ENCODE data around the gene CDK15.
"Not testable (repeated sequence)": the region's sequence is repeated elsewhere in the genome, so short reads cannot be mapped to it uniquely, and the experiment has no call there.

Gene CDK15

GRCh38 chr2:201806442-201807170 lies at the start of gene CDK15:
TSS of gene CDK15 (plus strand) at chr2:201806537. CDS start at chr2:201806665, 128 bp downstream.
- peak in 1 of 2 experiments; percentile 46 for DNase-seq

GRCh38 chr2:201758234-201758633 lies 48.1 kb upstream of the CDK15 start:
- no peak for DNase-seq

- DNase-seq: no peak
These were observed 47.5 kb upstream of the CDK15 start for GRCh38 chr2:201758873-201759272.

GRCh38 chr2:201759567-201759966 lies 46.8 kb upstream of the CDK15 start:
- no peak for DNase-seq

- DNase-seq: no peak
These were observed 45.2 kb upstream of the CDK15 start for GRCh38 chr2:201761101-201761500.

- not testable (repeated sequence) for DNase-seq
These were observed 41.9 kb upstream of the CDK15 start for GRCh38 chr2:201764469-201764868.

- no peak for DNase-seq
These were observed 40.5 kb upstream of the CDK15 start for GRCh38 chr2:201765799-201766198.

- no peak for DNase-seq
These were observed 37.4 kb upstream of the CDK15 start for GRCh38 chr2:201768918-201769317.

GRCh38 chr2:201769666-201770373 lies 36.5 kb upstream of the CDK15 start:
- DNase-seq: peak in 1 of 2 experiments; percentile 39

GRCh38 chr2:201773990-201774389 lies 32.3 kb upstream of the CDK15 start:
- DNase-seq: no peak

GRCh38 chr2:201774546-201774945 lies 31.8 kb upstream of the CDK15 start:
- no peak for DNase-seq

GRCh38 chr2:201775326-201775725 lies 31.0 kb upstream of the CDK15 start:
- DNase-seq: no peak

GRCh38 chr2:201777043-201777442 lies 29.3 kb upstream of the CDK15 start:
- no peak for DNase-seq

- no peak for DNase-seq
These were observed 28.5 kb upstream of the CDK15 start for GRCh38 chr2:201777869-201778268.

GRCh38 chr2:201779901-201780673 lies 26.2 kb upstream of the CDK15 start:
- DNase-seq: no peak

GRCh38 chr2:201780674-201781493 lies 25.5 kb upstream of the CDK15 start, which contains the start of gene ALS2:
TSS of gene ALS2 (minus strand) at chr2:201780933. CDS start at chr2:201768885, 12,048 bp downstream.
- peak; percentile 96 to 98 for DNase-seq

- DNase-seq: peak in 1 of 2 experiments; percentile 30
These were observed 24.7 kb upstream of the CDK15 start for GRCh38 chr2:201781557-201782051.

- no peak for DNase-seq
These were observed 21.8 kb upstream of the CDK15 start for GRCh38 chr2:201784563-201784962.

GRCh38 chr2:201785135-201785534 lies 21.2 kb upstream of the CDK15 start:
- DNase-seq: no peak

GRCh38 chr2:201786471-201786870 lies 19.9 kb upstream of the CDK15 start:
- no peak for DNase-seq

- no peak for DNase-seq
These were observed 18.0 kb upstream of the CDK15 start for GRCh38 chr2:201788371-201788770.

- DNase-seq: no peak
These were observed 16.9 kb upstream of the CDK15 start for GRCh38 chr2:201789395-201789794.

Data from NCI-H524 (cell line).